GM21423 (cell line): ENCODE results near the gene SLC37A4.
"Not testable (repeated sequence)": the region's sequence is repeated elsewhere in the genome, so short reads cannot be mapped to it uniquely, and the experiment has no call there.

Experiments used
- ATAC-seq: cut with Tn5 transposase; IDR thresholded peaks from one replicate; pipeline ENCODE4 v1.9.1; 2021; ENCODE audit warnings: mild to moderate bottlenecking, moderate library complexity; ENCODE audit not compliant: unreplicated experiment

SLC37A4 gene

DNA sequence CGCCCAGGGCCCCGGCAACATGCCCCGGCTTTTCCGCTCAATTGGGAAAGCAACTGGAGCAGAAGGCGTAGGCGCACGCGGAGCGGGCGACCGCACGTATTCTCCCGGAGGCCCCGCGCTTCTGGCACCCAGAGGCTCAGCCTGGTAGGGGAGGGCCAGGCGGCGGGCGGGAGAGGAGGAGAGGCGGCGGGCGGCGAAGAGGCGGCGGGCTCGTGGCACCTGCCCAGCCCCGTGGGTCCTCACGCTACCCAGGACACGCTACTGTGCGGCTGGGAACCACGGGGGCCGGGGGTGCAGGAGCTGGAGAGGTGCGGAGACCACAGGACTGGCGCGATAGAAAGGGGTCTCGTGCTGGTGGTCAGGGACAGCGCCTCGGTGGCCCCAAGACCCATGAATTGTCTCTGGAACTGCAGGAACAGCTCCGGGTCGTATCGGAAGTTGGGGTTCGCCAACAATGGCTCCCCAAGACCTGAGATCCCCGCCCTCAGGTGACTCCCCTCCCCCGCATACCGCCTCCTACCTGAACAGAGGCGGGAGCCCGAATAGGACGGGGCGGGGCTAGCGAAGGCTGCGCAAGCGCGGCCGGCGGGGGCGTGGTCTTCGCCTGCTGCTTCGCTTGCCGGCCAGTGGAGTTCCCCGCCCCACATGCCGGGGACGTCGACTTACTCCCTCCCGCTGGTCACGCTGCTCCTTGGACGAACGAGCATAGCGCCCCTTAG is at the start of gene SLC37A4:
SLC37A4 (minus strand) TSS at position 549 of the 719 bp plus-strand sequence.
- peak; percentile 86 for ATAC-seq

DNA sequence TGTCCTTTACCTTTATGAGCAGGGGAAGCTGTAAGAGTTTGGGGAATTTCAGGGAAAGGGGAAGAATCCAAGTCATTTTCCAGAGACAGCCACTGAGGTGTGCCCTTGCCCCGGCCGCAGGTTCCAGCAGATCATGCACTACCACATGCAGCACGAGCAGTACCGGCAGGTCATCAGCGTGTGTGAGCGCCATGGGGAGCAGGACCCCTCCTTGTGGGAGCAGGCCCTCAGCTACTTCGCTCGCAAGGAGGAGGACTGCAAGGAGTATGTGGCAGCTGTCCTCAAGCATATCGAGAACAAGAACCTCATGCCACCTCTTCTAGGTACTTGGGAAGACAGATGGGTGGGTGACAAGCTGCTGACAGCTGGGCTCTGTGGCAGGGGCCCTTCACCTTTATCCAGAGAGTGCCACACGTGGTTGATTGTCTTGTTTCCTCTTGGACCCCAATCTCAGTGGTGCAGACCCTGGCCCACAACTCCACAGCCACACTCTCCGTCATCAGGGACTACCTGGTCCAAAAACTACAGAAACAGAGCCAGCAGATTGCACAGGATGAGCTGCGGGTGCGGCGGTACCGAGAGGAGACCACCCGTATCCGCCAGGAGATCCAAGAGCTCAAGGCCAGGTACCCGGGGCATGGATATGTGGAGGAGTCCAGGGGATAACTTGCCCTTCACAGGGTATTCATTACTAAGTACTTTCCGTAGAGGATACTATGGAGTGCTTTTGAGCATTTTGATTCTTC is 48.2 kb upstream of the SLC37A4 start:
- no peak for ATAC-seq

DNA sequence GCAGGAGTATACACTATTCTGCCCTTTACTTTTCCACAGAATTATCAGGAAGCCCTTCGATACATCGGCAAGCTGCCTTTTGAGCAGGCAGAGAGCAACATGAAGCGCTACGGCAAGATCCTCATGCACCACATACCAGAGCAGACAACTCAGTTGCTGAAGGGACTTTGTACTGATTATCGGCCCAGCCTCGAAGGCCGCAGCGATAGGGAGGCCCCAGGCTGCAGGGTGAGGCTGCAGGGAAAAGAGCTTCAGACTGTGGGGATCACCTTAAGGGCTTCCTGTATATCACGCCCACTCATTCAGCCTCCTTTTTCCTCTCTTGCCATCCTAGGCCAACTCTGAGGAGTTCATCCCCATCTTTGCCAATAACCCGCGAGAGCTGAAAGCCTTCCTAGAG is 47.2 kb upstream of the SLC37A4 start:
- ATAC-seq: no peak

DNA sequence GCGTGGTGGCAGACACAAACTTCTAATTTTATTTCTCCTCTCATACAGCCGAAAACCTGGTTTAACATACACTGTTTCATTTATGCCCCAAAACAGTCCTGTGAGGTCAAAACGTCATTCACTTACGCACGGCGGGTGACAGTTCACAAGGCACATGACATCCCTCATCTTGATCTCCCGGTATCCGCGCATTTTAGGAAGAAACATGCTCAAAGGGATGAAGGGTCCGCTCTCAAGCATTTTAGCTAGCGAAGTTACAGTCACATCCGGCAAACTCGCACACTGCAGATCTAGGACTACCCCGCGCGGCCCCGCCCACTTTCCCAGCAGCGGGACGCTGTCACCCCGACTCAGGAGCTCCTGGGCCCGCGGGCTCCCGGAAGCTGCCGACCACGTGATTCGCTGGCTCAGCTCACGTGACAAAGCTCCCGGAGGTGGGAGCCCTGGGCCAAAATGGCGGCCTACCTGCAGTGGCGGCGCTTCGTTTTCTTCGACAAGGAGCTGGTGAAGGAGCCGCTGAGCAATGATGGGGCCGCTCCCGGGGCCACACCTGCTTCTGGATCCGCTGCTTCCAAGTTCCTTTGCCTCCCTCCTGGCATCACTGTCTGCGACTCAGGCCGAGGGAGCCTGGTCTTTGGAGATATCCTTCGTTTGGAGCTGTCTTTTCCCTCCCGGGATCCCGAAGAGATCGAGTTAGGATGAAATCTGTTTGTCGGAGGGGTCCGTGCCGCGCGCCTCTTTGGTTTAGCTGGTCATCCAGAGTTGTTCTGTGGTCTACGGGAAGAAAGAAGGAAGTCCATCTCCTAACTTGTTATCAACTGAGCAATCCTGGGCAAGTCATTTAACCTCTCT is 36.9 kb upstream of the SLC37A4 start, which contains the start of gene VPS11:
VPS11 (plus strand) TSS at position 448 of the 852 bp plus-strand sequence; CDS start at position 454, 6 bp downstream.
- ATAC-seq: peak; percentile 90

DNA sequence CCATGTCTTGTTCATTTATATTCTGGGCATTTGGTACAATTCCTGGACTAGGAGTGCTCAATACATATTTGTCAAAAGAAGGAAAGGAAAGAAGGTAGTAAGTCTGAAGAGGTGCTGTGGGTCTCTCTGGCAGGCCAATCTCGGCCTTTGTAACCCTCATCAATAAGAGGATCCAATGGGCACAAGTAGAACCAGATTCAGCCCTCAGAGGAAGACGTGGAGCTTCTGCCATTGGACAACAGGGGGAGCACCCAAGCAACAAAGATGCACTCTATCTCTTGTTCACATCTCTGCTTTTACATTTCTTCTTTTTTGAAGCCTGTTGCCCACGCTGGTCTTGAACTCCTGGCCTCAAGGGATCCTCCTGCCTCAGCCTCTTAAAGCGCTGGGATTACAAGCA is 34.7 kb upstream of the SLC37A4 start:
- ATAC-seq: no peak

DNA sequence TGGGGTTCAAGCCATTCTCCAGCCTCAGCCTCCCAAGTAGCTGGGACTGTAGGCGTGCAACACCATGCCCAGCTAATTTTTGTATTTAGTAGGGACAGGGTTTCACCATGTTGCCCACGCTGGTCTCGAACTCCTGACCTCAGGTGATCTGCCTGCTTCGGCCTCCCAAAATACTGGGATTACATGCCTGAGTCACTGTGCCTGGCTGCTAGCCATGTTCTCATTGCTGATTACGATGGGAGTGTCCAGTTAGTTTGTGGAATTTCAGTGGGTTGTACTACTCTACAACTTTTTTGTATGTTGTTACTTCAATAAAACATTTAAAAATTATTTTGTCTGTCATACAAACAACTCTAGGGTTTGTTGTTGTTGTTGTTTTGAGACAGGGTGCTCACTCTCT is 32.1 kb upstream of the SLC37A4 start:
- ATAC-seq: no peak

DNA sequence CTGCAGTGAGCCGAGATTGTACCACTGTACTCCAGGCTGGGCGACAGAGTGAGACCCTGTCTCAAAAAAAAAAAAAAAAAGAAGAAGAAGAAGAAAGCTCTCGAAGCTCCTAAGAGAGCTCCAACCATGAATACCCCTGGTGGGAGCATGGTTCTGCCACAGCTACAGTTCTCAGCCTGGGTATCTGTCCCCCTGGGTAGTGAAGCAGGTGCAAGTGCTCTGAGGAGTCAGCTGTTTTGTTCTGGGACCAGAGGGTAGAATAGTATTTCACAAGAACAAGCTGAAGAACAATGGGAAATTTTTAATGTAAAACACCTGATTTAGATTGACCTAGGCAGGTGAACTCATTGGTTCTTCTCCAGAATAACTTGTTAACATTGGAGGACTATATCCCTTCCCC is 30.6 kb upstream of the SLC37A4 start:
- ATAC-seq: no peak

DNA sequence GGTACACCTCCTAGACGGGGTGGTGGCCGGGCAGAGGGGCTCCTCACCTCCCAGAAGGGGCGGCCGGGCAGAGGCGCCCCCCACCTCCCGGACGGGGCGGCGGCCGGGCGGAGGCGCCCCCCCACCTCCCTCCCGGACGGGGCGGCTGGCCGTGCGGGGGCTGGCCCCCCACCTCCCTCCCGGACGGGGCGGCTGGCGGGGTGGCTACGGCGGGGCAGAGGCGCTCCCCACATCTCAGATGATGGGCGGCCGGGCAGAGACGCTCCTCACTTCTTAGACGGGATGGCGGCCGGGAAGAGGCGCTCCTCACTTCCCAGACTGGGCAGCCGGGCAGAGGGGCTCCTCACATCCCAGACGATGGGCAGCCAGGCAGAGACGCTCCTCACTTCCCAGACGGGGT is 28.5 kb upstream of the SLC37A4 start:
- not testable (repeated sequence) for ATAC-seq

DNA sequence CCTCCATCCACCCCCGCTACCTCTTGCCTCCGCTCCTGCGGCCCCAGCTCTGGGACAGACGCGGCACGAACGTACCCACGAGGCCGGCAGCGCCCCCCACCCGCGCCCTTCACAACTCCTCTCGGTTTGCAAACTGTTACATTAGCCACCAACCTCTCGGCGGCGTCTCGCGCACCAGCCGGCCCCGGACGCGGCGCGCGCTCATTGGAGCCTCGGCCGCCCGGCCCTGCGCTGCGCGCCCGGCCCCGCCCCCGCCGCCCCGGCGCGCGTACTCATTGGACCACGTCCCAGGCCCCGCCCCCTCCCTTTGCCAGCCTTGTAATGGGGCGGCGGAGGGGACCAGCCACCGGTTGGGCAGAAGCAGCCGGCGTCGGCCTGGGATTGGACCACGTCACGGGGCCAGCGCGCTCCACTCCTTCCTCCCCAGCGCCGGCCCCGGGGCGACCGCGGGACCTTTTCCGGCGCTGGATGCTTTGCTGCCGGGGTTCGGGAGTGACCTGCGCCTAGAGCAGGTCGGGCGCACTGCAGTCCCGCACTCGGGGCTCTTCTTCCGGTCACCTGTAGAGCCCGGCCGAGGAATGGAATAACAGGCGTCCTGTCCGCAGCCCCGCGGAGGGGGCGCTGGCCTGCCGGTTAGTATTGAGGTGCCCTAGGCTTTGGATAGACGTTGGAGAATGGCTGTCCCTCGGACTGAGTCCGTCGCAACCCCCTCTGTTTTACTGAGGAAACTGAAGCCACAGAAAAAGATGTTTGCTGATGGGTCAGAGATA is 26.5 kb upstream of the SLC37A4 start, which contains the start of gene HYOU1:
HYOU1 (minus strand) TSS at position 206 of the 770 bp plus-strand sequence. CDS start 1,045 bp downstream, outside the sequence.
- peak; percentile 89 for ATAC-seq

DNA sequence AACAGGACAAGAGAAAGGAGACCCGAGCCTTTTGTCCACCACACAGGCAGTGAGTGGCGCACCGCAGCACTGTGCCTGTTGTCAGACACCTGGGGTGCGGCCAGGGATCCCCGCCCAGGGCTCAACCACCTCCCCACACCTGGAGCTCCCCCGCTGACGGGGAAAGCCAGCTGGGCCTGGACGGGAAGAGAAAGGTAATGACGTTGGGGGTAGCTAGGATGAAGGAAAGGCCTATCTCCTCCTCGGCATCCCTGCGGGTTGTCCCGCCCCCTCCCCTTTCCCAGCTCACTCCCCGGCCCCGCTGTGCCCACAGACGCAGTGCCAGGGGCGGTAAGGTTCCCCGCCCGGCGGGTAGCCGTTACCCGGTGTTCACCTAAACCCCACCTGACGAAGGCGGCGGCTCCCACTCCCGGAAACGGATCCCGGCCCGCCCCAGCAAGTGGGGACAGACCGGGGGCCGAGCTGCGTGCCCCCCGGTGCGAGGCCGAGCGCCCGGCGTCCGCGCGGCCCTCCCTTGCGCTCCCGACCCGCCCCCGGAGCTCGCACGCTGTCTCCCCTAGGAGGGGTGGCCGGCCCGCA is 25.8 kb upstream of the SLC37A4 start:
- peak; percentile 6 for ATAC-seq

DNA sequence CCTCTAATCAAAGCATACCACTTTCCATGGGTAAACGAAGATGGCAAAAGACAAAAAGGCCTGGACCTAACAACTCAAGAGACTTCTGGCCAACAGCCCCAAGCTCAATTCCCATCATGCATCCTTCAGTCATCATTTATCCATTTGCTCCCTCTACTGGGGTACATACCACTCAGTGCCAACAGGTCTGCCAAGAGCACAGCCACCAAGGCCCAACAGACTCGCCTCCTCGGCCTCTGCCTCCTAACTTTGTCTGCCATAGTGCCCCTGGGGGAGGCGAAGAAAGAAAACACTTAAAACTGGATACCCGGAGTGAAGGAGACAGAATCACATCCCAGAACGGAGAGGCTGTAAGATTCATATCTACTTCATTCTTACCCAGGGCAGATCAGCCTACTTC is 25.2 kb upstream of the SLC37A4 start:
- ATAC-seq: no peak

DNA sequence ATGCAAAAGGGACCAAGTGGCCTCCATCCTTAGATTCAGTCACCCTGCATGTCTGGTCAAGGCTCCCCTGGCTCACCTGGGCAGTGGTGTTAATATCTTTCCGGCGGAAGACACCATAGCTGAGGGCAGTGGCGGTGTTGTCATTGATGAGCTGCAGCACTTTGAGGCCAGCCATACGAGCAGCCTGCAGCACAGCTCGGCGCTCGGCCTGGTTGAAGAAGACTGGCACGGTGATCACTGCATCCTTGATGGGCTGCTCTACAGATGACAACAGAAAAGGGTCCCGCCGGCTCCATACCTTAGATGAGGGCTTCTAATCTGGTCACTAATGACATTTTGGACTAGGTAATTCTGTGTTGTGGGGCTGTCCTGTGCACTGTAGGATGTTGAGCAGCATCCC is 23.7 kb upstream of the SLC37A4 start:
- no peak for ATAC-seq

DNA sequence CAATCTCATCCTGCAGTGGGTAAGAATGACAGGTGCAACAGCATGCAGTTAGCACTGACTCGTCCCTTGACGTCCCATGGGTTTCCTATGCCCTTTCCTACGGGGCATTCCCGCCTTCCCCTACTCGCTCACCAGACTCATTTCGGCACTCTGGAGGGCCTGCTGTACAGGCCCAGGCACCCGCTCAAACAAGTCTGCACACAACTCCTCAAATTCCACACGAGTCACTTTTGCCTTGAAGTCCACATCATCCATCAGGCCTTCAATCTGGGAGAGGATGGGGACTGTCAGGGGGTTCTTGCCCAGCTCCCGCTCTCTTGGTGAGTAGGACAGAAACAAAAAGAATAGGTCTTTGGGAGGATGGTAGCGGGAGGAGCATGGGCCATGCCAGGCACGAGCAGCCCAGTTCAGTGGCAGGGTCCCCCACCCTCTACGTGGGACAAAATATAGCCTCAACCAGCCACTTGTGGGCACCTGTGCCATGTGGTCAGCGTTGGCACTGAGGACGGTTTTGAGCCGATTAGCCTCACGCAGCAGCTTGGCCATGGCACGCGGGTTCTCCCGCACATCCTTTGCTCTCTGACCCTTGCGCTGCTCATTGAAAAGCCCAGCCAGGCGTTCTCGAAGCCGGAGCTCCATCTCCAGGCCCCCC is 21.6 kb upstream of the SLC37A4 start:
- no peak for ATAC-seq

DNA sequence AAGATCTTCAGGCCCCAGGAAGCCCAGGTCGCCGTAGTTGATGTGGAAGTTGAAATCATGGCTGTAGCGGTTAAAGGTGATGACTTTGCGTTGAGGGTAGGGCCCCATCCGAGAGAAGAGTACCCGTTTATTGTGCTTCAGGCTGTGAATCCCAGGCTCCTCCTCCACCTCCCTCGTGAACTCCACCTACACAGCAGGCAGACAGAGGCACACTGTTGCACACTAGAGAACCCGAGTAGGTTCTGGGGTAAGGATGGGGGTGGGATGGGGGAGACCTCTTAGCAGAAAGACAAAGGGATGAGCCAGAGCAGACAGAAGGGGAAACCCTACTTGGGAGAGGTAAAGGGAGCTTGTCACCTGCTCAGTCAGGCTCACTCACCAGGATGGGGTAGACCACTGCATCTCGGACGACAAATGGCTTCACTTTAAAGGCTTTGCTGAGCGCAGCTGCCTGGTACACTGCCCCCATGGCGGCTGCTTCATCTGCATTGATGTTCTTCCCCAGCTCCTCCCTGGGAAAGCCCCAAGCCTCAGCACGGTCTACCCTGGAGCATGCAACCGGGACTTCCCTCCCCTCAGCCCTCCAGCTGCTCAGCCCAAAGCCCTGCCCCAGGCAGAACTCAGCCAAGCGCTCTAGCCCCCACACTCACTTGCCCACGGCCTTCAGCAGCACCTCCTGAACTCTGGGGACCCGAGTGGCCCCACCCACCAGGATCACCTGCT is 20.9 kb upstream of the SLC37A4 start:
- peak; percentile 35 for ATAC-seq

DNA sequence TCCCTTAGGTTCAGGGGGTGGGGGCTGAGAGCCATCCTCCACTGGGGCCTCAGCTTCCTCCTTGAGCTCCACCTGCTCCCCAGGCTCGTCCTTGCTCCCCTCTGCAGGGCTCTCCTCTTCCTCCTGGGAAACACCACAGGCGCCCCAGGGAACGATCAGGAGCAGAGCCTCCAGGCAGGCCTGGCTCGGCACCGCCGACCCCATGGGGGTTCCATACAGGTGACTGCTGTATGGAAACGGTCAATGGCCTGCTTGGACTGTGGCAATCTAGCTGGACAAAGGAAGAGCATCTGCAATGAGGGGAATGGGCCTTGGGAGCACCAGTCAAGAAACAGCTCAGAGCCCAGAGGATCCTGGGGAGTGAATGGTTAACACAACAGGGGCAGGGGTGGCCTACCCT is 18.4 kb upstream of the SLC37A4 start:
- no peak for ATAC-seq

DNA sequence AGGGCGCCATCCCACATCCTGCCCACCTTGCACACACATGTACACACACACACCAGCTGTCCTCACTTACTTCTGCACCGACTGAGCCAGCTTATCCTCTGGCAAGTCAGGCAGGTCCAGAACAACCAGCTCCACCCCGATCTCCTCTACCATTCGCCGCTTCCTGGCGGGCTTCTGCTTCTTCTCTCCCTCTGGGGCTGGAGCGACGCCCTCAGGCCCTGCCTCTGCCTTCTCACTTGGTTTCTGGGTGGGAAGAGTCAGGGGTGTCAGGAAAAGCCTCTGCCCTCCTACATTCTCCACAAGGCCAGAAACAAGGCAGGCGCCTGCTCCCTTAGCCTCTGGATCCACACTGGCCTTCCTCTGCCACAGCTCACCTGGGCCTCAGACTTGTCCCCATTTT is 18.0 kb upstream of the SLC37A4 start:
- ATAC-seq: no peak

DNA sequence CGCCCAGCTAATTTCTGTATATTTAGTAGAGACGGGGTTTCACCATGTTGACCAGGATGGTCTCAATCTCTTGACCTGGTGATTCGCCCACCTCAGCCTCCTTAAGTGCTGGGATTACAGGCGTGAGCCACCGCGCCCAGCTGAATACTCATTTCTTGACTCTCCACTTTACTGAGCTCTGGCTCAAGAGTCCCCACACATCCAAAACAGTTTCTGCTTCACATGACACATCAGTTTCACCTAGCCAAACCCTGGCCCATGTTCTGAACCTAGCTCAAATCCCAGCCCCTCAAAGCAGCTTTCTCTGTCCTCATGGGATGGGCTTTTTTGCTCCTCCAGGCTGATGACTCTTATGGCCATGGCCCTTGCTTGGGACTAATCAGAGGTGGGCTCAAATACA is 16.5 kb upstream of the SLC37A4 start:
- ATAC-seq: no peak

DNA sequence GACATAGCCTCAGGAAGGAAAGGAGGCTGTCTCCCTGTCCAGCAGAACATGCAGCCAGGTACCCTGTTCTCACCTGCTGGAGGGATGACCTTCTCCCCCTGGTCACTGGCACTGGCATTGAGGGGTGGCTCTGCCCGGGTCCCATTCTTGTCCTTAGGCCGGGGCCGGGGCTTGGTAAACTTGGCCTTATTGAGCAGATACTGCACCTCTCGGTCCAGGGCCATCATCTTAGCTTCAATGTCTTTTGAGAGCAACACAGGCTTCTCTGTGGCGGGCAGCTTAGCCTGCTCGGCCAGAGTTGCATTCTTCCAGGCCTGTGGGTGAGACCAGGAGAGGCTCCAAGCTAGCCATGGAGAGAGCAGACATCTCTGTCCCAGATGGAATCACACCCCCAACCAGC is 15.8 kb upstream of the SLC37A4 start:
- no peak for ATAC-seq

DNA sequence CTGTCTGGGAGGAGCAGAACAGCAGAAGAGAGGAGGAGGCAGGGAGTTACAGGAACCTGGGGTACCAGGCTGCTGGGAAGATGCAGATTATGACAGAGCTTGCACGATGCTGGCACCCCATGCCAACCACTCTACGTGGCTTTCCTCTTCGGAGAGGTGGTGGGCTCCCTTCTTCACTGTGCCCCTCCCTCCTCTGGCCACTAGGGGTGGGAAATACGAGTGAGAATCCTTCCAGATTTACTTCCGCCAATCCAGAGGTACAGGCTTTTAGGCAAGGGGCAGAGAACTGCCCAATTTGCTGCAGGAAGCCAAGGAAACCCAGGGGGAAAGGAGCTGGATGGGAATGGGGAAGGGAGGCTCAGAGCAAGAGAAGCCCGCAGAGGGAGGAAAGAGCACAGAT is 14.0 kb upstream of the SLC37A4 start:
- no peak for ATAC-seq
